ENCODE measurements around the gene IL25.

- TF ChIP-seq CTCF (conservative IDR thresholded peaks at IDR 0.05; ENCODE audit: low read depth in 2 of 2) (no peak), ZNF114 (CRISPR knock-in tag; IDR thresholded peaks at IDR 0.05) (no peak), REST (IDR thresholded peaks at IDR 0.05; ENCODE audit: unreplicated experiment) (no peak), EZH2 (IDR thresholded peaks at IDR 0.05; ENCODE audit: low read depth, unreplicated experiment) (no peak), POLR2AphosphoS5 (IDR thresholded peaks at IDR 0.05; ENCODE audit: low read depth) (no peak), EZH2phosphoT487 (IDR thresholded peaks at IDR 0.05; ENCODE audit: unreplicated experiment) (no peak), ETS1 (IDR thresholded peaks at IDR 0.05) (no peak), JUNB (IDR thresholded peaks at IDR 0.05; ENCODE audit: unreplicated experiment) (no peak), CREB1 (CRISPR knock-in tag; IDR thresholded peaks at IDR 0.05; ENCODE audit: low read depth) (no peak), NANOG (IDR thresholded peaks at IDR 0.05; ENCODE audit: borderline replicate concordance) (no peak)
Observed at GRCh38 chr14:23382731-23383440, 10.3 kb downstream of the IL25 start.

Data from GM23338 (cell line).